DMS53 treated with DMSO at 0.1 percent for 48 hours (cell line): Measurements from ENCODE around the gene VWF.

Experiments
- DNase-seq: peaks from one replicate; lab custom pipeline; 2025; ENCODE audit not compliant: unreplicated experiment; lab: John Stamatoyannopoulos, UW

Gene VWF

DNA sequence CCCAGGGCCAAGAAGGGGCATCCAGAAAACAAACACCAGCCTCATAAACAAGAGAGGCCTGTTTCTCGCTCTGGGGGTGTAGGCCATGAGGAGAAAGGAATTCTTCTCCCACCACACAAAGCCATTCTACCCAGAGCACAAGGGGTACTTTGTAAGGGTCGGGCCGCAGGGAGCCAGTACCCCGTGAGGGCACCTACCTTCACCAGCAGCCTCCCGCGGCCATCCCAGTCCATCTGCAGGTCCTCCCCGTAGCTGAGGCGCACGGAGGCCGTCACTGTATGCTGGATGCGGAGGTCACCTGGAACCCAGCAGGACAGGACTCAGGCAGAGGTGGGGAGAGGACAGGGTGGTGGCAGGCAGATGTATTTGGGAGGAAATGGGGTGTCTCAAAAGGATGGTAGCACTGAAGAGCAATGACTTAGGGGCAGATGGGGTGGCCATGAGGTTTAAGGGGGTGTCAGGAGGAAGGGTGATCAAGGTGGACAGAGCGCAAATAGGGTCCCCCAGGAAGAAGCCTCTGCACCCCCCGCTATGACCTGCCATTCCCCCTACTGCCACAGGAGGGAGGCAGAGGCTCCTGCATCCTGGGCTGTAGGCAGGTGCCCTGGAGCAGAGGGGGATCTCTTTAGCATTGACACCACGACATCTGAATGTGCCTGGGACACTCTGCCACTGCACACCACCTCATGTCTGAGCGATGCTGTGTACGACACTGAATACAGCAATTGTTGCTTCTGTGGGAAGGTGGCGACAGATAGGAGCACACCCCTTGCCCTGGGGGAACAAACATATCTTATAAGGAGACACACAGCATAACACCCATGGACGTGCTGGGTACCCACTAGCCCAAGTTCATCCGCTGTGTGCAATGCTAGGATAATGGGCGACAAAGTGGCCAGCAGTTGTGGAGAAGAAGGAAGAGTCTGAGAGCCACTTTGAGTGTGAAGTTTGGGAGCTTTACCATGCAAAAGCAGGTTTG is 61.4 kb downstream of the VWF start:
- DNase-seq, result peak; percentile 14

DNA sequence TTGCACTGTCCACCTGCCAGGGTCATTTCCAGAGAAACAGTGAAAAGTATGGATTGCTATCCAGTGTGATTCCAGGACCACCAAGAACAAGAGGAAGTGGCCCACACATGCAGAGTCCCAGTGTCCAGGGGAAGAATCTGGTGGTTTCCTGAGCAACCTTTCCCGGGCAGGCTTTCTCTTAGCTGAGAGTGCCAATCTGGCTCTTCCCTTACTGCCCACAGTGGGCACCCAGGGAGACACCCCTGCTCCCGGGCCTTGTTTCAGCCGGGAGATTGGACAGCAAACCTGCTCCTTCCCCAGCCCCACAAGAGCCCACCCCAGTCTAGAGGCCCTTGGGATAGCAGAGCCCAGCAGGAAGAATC is 62.1 kb downstream of the VWF start:
- DNase-seq, result no peak

DNA sequence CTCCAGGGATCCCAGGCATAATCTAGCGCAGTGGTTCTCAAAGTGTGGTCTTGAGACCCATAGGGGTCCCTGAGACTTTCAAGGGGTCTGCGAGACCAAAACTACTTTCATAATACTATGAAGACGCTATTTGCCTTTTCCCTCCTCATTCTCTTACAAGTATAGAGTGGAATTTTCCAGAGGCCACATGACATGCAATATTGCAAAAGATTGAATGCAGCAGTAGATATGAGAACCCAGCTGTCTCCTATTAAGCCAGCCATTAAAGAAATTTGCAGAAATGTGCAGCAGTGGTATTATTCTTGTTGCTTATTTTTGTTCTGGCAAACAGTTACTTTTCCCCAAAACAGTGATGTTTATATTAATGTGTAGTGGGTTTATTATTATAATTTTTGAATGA is 62.8 kb downstream of the VWF start:
- no peak for DNase-seq

DNA sequence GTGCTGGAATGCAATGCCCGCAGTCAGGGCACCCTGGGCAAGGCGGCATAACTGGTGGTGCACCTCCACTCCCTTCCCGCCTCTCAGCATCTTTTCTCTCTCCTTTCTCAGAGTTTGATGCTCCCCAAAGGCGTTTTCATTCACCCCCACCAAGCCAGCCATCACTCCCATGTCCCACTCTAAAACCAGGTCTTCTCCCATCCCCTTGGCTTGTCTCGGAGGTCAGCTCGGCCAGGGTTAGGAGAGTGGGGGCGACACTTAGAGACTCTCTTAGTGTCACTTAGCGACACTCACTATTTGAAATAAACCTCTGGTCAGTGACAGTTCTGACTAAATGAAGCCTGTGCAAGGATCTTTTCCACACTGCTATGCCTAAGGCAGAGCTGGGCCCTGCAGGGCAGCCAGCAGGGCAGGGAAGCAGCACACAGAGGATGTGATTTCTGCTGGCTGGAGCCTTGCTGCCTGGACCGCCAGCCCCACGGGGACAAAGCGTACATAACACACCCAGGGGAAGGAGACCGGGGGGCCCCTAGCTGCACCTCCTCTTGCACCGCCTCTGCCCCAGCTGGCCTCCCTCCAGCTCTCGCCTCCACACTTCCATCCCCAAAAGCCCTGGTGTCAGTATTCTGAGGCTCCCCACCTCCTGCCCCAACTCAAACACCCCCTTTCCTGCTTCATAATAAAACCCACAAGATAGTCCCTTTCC is 64.5 kb downstream of the VWF start:
- no peak for DNase-seq

DNA sequence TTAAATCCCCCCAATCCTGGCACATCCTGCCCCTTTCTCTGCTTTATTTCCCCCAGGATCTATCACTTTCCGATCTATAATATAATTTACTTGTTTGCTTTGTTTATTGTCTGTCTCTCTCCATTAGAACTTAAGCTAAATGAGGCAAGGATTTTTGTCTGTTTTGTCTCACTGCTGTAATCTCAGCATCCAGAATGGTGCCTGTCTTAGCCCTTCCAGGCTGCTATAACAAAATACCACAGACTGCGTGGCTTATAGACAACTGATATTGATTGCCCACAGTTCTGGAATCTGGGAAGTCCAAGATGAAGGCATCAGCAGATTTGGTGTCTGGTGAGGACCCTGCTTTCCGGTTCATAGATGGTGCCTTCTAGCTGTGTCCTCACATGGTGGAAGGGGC is 65.2 kb downstream of the VWF start:
- no peak for DNase-seq

DNA sequence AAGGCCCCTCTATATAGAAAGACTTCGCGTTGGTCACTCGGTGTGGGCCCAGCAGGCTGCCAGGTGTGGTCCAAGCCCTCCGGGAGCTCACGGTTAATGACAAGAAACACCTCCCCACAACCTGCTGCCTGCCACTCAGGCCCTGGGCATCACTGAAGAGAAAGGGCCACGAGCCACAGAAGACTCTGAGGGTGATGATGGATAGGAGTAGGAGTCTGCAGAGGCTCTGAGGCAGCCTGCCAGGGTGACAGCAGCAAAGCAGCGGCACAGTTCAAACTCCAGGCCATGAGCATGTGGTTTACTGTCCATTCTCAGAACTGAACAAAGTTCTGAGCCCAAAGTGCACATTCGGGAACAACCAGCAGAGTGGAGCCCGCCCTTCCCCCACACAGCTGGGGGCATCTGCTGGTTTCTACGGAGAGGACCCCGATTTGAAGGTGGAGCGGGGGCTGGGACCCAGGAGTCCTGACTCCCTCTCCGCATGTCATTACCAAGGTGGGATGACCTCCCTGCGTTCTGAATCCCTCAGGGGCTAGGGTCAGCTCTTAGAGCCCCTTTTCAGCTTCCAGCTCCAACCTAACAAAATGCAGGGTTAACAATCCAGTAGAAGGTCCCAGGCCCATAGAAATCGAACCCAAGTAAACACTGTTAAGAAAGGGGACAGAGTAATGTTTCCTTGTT is 65.8 kb downstream of the VWF start:
- no peak for DNase-seq

DNA sequence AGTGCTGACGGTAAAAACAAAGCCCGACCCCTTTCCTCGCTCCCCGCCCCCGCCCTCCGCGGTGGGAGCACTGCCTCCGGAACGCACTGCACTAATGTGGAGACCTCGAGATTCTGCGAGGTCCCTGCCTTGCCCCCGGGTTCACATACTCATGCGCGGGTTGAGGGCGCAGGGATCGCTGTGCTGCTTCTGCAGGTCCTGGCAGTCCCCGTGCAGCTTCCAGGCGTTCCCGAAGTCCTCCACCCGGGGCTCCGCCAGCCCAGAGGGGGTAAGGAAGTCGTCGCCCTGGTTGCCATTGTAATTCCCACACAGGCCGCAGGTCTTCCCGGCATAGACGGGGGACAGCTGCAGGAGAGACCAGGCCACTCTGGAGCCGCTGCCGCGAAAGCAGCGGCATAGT is 66.8 kb downstream of the VWF start:
- DNase-seq, result no peak

DNA sequence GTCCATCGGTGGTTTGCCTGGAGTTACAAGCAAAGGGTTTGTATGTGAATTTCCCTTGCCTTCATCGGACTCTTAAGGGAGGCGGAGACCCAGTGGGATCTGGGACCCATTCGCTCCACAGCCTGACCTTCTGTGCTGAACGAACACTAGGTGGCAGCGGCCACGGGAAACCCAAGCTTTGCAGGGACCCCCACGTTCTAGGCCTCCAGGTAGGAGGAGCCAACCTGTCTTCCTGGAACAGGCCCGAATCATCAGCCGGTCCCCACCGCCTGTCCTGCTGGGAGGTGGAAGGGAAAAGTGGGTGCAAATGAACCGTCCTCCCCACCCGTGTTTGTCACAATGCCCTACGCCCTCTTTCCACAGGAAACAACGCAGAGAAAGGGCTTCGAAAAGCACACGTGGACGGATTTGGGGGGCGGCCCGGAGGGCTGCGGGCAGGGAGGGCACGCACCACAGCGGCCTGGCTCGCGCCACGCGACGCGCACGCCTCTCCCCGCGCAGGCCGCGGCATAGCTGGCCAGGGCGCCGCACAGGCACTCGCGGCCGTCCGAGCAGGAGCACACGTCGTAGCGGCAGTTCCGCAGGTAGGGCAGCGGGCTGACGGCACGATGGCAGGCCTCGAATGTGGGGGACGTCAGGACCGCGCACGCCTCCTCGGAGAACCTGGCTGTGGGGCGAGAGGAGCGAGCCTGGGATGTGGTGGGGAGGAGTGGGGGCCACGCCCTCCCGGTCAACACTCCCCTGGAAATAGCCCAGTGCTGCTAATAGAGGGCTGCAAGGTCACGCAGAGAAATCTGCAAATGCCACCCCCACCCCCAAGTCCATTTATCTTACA is 67.8 kb downstream of the VWF start:
- no peak for DNase-seq

DNA sequence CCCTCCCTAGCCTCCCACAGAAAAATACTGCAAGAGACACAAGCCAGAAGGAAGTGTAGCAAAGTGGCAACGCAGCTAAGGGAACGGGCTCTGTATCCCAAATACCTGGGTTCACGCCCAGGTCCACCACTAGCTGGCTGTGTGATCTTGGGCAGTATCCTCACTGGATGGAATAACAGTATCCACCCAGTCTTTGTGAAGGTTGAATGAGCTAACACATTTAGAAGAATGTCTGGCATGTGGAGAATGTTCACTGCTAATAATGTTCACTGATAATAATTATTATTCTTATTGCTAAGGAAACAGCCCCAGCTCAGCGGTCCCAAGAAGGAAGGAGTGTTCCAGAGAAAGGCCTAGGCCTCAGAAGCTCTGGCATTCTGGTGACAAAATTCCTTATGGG is 70.9 kb downstream of the VWF start:
- DNase-seq, result no peak

DNA sequence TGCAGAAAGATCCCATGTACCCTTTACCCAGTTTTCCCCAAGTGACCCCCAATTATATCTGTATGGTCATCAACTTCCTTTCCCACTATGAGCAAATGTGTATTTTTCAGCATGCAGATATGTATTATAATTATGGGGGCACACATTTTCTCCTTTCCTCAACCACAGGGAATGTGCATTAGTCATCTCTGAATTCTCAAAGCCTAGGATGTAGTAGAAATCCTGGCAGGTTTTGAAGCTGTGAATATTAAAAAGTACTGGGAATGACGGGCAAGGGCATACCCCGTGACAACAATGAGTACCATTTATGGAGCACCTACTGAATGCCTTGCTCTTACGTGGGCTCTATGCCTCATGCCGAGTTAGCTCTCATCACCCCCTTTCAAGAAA is 71.5 kb downstream of the VWF start:
- no peak for DNase-seq

DNA sequence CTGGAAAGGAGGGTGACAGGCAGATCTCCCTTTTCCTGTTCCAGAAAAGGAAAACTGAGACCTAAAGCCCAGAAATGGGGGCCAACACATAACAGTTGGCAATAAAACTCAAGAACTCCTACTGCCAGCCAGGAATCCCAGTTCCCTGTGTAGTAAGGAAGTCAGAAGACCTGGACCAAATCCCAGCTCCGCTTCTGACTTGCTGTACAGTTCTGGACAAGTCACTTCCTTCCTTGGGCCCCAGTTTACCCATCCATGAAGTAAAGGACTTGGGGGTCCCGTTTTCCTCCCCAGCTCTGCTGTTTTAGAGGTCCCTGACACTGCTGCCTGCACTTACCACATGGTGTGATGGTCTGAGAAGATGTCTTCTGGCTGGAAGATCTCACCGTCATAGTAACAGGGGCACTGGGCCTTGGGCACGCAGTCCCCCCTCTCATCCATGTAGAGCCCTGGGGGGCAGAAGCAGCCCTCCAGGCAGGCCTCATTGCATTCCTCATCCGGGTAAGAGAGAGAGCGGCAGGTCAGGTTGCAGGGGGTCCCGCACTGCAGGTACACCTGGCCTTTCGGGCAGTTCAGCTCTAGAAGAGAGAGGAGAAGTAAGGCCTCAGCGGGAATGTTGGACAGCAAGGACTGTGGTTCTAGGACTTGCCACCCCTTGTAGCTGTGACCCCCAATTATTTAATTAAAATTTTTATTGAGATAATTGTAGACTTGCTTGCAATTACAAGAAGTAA is 72.1 kb downstream of the VWF start:
- DNase-seq, result no peak

DNA sequence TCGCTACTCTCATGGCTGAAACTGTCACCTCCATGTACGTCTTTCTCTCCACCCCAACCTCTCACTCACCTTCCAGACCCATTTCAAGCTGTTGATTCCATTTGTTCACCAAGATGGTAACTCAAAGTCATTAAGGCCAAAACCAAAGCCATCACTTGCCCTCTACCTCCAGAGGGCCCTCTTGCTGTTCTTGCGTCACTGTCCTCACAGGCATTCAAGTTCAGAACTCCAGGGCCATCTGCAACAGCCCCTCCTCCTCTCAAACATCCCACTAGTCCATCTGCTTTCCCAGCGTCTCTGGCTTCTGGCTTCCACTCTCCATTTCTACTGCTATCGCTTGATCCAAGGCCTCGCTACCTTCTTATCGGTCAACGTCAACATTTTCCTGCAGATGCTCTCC is 74.5 kb downstream of the VWF start:
- no peak for DNase-seq

DNA sequence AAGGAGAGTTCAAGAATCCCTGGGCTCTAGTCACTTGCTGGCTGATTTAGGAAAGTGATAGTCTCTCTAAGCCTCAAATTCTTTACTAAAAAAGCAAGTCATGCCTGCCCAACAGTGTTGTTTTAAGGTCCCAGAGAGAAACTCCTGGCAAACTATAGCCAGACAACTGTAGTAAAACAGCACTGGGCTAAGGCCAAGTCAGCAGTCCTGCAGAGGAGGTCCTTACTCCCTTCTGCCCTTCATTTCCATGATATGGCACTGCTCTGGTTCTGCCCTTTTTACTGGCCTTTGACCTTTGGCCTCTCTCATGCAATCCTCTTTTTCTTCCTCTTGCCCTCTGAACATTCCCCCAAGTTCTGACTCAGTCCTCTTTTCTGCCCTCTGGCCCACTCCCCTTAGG is 74.9 kb downstream of the VWF start:
- no peak for DNase-seq

DNA sequence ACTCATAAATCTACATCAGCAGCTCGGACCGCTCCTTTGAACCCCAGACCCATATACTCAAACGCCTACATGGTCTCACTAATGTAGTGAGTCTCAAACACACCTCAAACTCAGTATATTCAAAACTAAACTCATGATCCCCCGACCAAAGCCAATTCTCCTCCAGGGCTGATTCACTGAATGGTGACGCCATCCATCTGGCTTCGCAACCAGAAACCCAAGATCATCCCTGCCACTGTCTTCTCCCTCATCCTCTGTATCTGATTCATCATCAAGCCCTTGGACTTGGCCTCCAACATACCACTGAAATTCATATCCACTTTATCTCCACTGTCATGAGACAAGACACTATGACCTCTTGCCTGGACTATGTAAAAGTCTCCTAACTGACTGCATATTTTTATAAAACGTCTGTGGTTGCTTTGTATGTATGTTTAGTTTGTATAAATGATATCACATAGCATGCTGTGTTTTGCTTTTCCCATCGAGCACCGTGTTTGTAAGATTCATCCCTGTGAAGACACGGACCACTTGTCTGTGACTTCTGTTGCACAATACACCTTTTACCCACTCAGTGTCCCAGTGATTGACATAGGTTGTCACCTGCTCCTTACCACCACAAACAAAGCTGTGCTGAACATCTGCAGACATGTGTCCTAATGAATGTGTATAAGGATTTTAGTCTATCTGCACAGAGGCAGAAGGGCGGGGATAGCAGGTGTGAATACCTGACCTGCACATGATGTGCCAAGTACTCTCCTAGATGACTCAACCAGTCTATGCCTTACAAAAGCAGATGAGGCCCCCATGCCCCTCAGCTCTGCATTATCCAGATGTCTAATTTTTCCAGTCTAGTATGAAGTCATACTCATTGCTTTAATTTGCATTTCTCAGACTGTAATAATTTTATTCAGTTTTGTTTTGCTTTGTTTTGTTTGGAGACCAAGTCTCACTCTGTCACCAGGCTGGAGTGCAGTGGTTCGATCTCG is 76.9 kb downstream of the VWF start:
- DNase-seq, result no peak

DNA sequence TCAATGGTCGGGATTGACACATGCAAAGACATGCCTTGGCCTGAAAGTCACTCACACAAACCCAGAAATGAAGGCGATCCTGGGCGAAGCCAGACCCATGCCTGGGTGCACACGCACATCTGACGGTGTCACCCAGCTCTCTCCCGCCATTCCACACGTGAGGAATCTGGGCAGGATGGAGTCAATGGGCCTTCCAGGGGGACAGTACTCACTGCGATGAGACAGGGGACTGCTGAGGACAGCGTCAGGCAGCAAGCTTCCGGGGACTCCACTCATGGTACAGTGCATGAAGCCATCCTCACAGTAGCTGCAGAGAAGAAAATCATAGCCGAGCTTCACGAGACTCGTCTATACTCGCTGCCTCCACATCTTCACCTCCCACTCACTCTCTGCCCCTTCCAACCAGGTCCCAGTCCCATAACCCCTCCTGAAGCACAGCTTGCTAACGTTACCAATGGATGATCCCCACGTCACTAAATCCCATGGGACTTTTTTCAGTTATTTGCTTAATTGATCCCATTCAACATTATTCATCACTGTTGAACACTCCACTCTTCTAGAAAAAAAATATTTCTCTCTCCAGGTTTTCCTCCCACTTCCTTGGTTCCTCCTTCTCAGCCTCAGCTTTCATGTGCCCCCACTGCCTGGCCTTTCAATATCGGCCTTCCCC is 77.8 kb downstream of the VWF start:
- DNase-seq, result no peak

DNA sequence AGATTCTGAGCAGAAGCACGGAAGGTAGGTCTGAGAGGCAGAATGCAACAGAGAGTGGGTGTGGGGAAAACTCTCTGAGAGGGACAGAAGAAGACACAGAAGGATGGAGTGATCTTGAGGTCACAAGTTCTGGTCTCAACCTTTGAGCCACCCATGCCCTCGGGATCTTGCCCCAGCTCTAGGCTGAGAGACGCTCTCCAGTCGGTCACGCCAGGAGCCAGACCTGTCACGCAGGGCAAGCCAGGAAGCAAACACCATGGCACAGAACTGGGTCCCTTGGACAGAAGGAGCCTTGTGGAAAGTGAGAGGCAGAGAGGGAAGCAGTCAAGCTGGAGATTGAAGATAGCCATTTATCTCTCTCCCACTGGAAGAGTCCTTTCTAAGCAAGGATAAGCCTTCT is 79.0 kb downstream of the VWF start:
- no peak for DNase-seq

DNA sequence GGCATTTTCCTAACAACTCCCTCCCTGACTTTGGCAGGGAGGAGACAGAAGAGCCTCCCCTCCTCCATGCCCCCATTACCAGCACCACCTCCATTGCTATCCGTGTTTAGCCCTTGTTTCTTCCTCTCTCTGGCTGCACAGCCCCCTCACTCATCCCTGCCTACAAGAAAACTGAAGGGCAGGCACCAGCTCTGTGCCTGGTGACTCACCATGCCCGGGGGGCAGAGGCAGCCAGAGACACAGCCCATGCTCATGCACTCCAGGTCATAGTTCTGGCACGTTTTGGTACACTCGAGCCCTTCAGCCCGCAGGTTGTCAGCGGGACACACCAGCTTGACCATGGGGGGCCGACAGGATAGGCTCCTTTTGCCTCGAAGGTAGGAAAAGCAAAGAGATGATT is 80.4 kb downstream of the VWF start:
- no peak for DNase-seq

DNA sequence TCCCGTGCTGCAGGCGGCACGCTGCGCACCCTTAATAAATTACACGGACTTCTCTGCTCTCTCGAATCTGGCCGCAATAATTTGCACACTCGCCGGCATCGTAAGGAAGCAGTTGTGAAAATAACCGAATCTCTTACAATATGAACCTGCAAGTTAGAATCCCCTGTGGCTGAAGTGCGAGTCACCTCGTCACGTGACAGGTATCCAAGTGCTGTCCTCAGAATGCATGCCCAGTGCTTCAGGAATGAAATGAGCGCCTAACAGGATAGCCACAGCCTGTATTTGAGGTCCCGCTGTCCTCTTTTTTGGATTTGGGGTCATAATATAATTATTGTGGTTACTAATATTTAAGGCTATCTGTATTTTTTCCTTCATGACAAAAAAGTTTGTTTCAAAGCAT is 82.0 kb downstream of the VWF start:
- DNase-seq, result no peak

DNA sequence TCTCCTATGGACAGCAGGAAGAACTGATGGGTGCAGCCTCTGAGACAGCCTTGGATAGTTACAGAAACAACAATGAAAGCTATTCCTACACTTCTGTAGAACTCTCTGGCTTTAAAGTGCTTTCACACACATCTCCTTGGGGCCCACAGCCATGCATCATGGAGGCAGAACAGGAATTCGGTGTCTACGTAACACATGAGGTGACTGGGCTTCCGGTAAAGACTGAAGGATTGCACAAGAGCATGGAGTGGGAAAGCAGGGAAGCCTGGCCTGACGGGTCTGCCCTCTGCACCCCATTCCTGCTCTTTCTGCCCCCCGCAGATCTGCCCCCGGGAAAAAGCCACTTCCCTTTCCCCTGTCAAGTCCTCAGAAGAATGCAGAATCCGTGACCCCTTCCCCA is 82.6 kb downstream of the VWF start:
- DNase-seq, result no peak
